ENCODE data around the gene GPR162. TPM values are rescaled to one million over a fixed set of nuclear protein-coding genes. Genes with fewer than 3 reads are reported as not detected.

The GPR162 gene
- total RNA-seq, 2 experiments from 2014 or later: not detected

- Histone ChIP-seq H2AFZ (ENCODE audit: low read length) (no peak overlapping the region), H3K4me3 (ENCODE audit: low read depth, low read length, poor library complexity, severe bottlenecking) (no peak overlapping the region), H3K36me3 (ENCODE audit: insufficient read depth, low read length) (peaks cover 27% of the 10 kb centered on the region), H3K27ac (ENCODE audit: low read depth, low read length, poor library complexity, severe bottlenecking) (no peak overlapping the region), H3K9me2 (ENCODE audit: insufficient read depth, low read length) (no peaks in the 10 kb centered on the region), H4K20me1 (ENCODE audit: insufficient read depth, low read length) (no peaks in the 10 kb centered on the region), H3K79me2 (ENCODE audit: insufficient read depth, low read depth, low read length) (no peaks in the 10 kb centered on the region), H3K4me2 (ENCODE audit: low read length) (no peak overlapping the region), H3K9me3 (ENCODE audit: low read length) (no peaks in the 10 kb centered on the region), H3K4me1 (ENCODE audit: insufficient read depth, low read length, poor library complexity, severe bottlenecking) (peaks cover 55% of the 10 kb centered on the region)
- TF ChIP-seq EZH2phosphoT487 (IDR thresholded peaks at IDR 0.05; ENCODE audit: borderline replicate concordance, low read depth, low read length) (no peak), CTCF (conservative IDR thresholded peaks at IDR 0.05; ENCODE audit: low read length) (no peak)
- no TSS peak for BruUV-seq (replicated peaks)
- ChIA-PET CTCF (ENCODE audit: unreplicated experiment) (interaction anchor here (0.7 to 3.2 kb wide), 3 partner anchors 10 to 25 kb away, joined by 4 to 14 read pairs (median 4); partner anchors contain the start of genes CDCA3, TPI1 and USP5), POLR2A (interaction anchor here (0.5 to 4.4 kb wide), 3 partner anchors 10 to 398 kb away, joined by 3 to 101 read pairs (median 3); partner anchors contain the start of genes CDCA3 and USP5)
- intact Hi-C loops (cut with micrococcal nuclease; ENCODE audit: unreplicated experiment): no loop called here
- DNase-seq (ENCODE audit: low spot score): no peak
These were observed 20.5 kb downstream of the GPR162 start for GRCh38 chr12:6842075-6842474.

- no peak overlapping the region for H3K27ac ChIP-seq (ENCODE audit: low read depth, low read length, poor library complexity, severe bottlenecking)
- no peaks in the 10 kb centered on the region for H3K9me2 ChIP-seq (ENCODE audit: insufficient read depth, low read length)
- peak; percentile 68 for DNase-seq (ENCODE audit: low spot score)
- BruUV-seq (replicated peaks): no TSS peak
- ChIA-PET POLR2A (interaction anchor here (0.6 to 1.0 kb wide), 3 partner anchors 8 to 150 kb away, joined by 3 to 5 read pairs (median 3); partner anchors contain the start of genes CDCA3 and USP5), CTCF (ENCODE audit: unreplicated experiment) (interaction anchor here (0.8 to 3.2 kb wide), 2 partner anchors 8 to 30 kb away, joined by 3 to 14 read pairs; partner anchors contain the start of genes CDCA3, SPSB2 and USP5)
- H4K20me1 ChIP-seq (ENCODE audit: insufficient read depth, low read length): no peaks in the 10 kb centered on the region
- peaks cover 39% of the 10 kb centered on the region for H3K36me3 ChIP-seq (ENCODE audit: insufficient read depth, low read length)
- intact Hi-C loops (cut with micrococcal nuclease; ENCODE audit: unreplicated experiment): no loop called here
- TF ChIP-seq EZH2phosphoT487 (IDR thresholded peaks at IDR 0.05; ENCODE audit: borderline replicate concordance, low read depth, low read length) (no peak), CTCF (conservative IDR thresholded peaks at IDR 0.05; ENCODE audit: low read length) (peak; percentile 55)
- H3K4me3 ChIP-seq (ENCODE audit: low read depth, low read length, poor library complexity, severe bottlenecking): no peak overlapping the region
- H3K9me3 ChIP-seq (ENCODE audit: low read length): no peaks in the 10 kb centered on the region
- H3K4me2 ChIP-seq (ENCODE audit: low read length): peak overlapping the region; percentile 30; the same call in 1 of the 2 replicates
- no peaks in the 10 kb centered on the region for H3K79me2 ChIP-seq (ENCODE audit: insufficient read depth, low read depth, low read length)
- no peak overlapping the region for H2AFZ ChIP-seq (ENCODE audit: low read length)
- H3K4me1 ChIP-seq (ENCODE audit: insufficient read depth, low read length, poor library complexity, severe bottlenecking): peaks cover 49% of the 10 kb centered on the region
These were observed 21.7 kb downstream of the GPR162 start for GRCh38 chr12:6843118-6843902.

- Histone ChIP-seq H2AFZ (ENCODE audit: low read length) (no peak overlapping the region), H3K4me2 (ENCODE audit: low read length) (no peak overlapping the region), H3K36me3 (ENCODE audit: insufficient read depth, low read length) (peaks cover 60% of the 10 kb centered on the region), H3K9me2 (ENCODE audit: insufficient read depth, low read length) (no peaks in the 10 kb centered on the region), H4K20me1 (ENCODE audit: insufficient read depth, low read length) (no peaks in the 10 kb centered on the region), H3K9me3 (ENCODE audit: low read length) (no peaks in the 10 kb centered on the region), H3K4me1 (ENCODE audit: insufficient read depth, low read length, poor library complexity, severe bottlenecking) (peaks cover 50% of the 10 kb centered on the region), H3K79me2 (ENCODE audit: insufficient read depth, low read depth, low read length) (peaks cover 16% of the 10 kb centered on the region), H3K4me3 (ENCODE audit: low read depth, low read length, poor library complexity, severe bottlenecking) (no peak overlapping the region), H3K27ac (ENCODE audit: low read depth, low read length, poor library complexity, severe bottlenecking) (no peak overlapping the region)
- TF ChIP-seq CTCF (conservative IDR thresholded peaks at IDR 0.05; ENCODE audit: low read length) (no peak), EZH2phosphoT487 (IDR thresholded peaks at IDR 0.05; ENCODE audit: borderline replicate concordance, low read depth, low read length) (no peak)
- intact Hi-C loops (cut with micrococcal nuclease; ENCODE audit: unreplicated experiment): no loop called here
- ChIA-PET POLR2A (no interaction called here), CTCF (ENCODE audit: unreplicated experiment) (no interaction called here)
- no peak for DNase-seq (ENCODE audit: low spot score)
- no TSS peak for BruUV-seq (replicated peaks)
These were observed 23.8 kb downstream of the GPR162 start for GRCh38 chr12:6845395-6845794.
